Measurements from ENCODE around the gene SLC7A8. TPM values are rescaled to one million over a fixed set of nuclear protein-coding genes. Genes with fewer than 3 reads are reported as not detected.

The SLC7A8 gene
- total RNA-seq, 1 experiment from 2014 or later, result 3.8 TPM

DNA sequence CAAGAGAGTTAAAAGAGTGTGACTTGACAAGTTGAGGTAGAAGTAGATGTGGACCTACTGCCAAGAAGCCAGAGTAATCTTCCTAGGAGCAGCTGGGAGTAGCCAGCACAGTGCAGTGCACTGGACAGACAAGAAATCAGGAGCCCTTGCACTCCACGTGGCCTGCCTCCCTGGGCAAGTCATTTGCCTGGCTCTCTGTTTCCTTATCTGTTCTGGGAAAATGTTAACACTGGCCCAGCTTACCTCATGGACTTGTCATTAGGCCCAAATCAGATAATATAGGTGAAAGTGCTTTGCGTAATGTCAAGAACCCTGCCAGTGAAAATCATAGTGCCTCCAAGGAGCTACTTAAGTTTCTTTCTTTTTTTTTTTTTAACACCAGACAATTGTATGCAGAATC lies 19.2 kb downstream of the SLC7A8 start:
- Histone ChIP-seq H3K9me3 (ENCODE audit: low read length) (no peaks in the 10 kb centered on the region), H2AFZ (ENCODE audit: low read length) (no peak overlapping the region), H3K4me1 (ENCODE audit: insufficient read depth, low read length) (peaks cover 9% of the 10 kb centered on the region), H3K79me2 (ENCODE audit: low read length) (no peaks in the 10 kb centered on the region), H4K20me1 (ENCODE audit: low read length) (no peaks in the 10 kb centered on the region), H3K4me3 (ENCODE audit: low read length) (no peak overlapping the region), H3K9me2 (replicated peaks; ENCODE audit: low read length) (no peaks in the 10 kb centered on the region), H3K9ac (ENCODE audit: low read length) (no peak overlapping the region), H3K36me3 (ENCODE audit: low read depth, low read length) (no peaks in the 10 kb centered on the region), H3K4me2 (ENCODE audit: low read length) (no peak overlapping the region), H3K27me3 (ENCODE audit: low read length) (no peaks in the 10 kb centered on the region), H3K27ac (ENCODE audit: low read length) (no peak overlapping the region), H3F3A (ENCODE audit: low read length, unreplicated experiment) (no peaks in the 10 kb centered on the region)
- intact Hi-C loops (cut with micrococcal nuclease), result no loop called here
- ChIA-PET CTCF (no interaction called here), POLR2A (ENCODE audit: unreplicated experiment) (interaction anchor here (0.7 kb wide), 1 partner anchor 28 kb away, joined by 4 read pairs; no protein-coding TSS in a partner anchor)
- BruUV-seq (replicated peaks), result no TSS peak
- no peak for DNase-seq
- TF ChIP-seq, protein P1, sequence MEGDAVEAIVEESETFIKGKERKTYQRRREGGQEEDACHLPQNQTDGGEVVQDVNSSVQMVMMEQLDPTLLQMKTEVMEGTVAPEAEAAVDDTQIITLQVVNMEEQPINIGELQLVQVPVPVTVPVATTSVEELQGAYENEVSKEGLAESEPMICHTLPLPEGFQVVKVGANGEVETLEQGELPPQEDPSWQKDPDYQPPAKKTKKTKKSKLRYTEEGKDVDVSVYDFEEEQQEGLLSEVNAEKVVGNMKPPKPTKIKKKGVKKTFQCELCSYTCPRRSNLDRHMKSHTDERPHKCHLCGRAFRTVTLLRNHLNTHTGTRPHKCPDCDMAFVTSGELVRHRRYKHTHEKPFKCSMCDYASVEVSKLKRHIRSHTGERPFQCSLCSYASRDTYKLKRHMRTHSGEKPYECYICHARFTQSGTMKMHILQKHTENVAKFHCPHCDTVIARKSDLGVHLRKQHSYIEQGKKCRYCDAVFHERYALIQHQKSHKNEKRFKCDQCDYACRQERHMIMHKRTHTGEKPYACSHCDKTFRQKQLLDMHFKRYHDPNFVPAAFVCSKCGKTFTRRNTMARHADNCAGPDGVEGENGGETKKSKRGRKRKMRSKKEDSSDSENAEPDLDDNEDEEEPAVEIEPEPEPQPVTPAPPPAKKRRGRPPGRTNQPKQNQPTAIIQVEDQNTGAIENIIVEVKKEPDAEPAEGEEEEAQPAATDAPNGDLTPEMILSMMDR (conservative IDR thresholded peaks at IDR 0.05; ENCODE audit: low read depth, low read length), result no peak
- no peak for TF ChIP-seq EZH2 (IDR thresholded peaks at IDR 0.05; ENCODE audit: low read length, unreplicated experiment)
- TF ChIP-seq EZH2phosphoT487 (IDR thresholded peaks at IDR 0.05; ENCODE audit: borderline replicate concordance, low read length), result no peak
- no peak for ATAC-seq

- Histone ChIP-seq H3K36me3 (ENCODE audit: low read depth, low read length) (no peaks in the 10 kb centered on the region), H3F3A (ENCODE audit: low read length, unreplicated experiment) (no peaks in the 10 kb centered on the region), H3K27me3 (ENCODE audit: low read length) (no peaks in the 10 kb centered on the region), H3K9me3 (ENCODE audit: low read length) (no peaks in the 10 kb centered on the region), H3K27ac (ENCODE audit: low read length) (no peak overlapping the region), H3K79me2 (ENCODE audit: low read length) (no peaks in the 10 kb centered on the region), H3K4me1 (ENCODE audit: insufficient read depth, low read length) (peaks cover 9% of the 10 kb centered on the region), H3K9me2 (replicated peaks; ENCODE audit: low read length) (no peaks in the 10 kb centered on the region), H3K4me3 (ENCODE audit: low read length) (no peak overlapping the region), H2AFZ (ENCODE audit: low read length) (no peak overlapping the region), H3K4me2 (ENCODE audit: low read length) (no peak overlapping the region), H4K20me1 (ENCODE audit: low read length) (no peaks in the 10 kb centered on the region), H3K9ac (ENCODE audit: low read length) (no peak overlapping the region)
- POLR2A ChIA-PET (ENCODE audit: unreplicated experiment), result interaction anchor here (0.7 kb wide), 1 partner anchor 28 kb away, joined by 4 read pairs; no protein-coding TSS in a partner anchor
- intact Hi-C loops (cut with micrococcal nuclease), result no loop called here
- ATAC-seq (no peak), DNase-seq (no peak)
- no TSS peak for BruUV-seq (replicated peaks)
- CTCF ChIA-PET, result no interaction called here
- TF ChIP-seq EZH2 (IDR thresholded peaks at IDR 0.05; ENCODE audit: low read length, unreplicated experiment) (no peak), EZH2phosphoT487 (IDR thresholded peaks at IDR 0.05; ENCODE audit: borderline replicate concordance, low read length) (no peak)
- TF ChIP-seq, protein P1 (conservative IDR thresholded peaks at IDR 0.05; ENCODE audit: low read depth, low read length), result no peak
Measured at GRCh38 chr14:23163830-23164229, 19.6 kb downstream of the SLC7A8 start.

DNA sequence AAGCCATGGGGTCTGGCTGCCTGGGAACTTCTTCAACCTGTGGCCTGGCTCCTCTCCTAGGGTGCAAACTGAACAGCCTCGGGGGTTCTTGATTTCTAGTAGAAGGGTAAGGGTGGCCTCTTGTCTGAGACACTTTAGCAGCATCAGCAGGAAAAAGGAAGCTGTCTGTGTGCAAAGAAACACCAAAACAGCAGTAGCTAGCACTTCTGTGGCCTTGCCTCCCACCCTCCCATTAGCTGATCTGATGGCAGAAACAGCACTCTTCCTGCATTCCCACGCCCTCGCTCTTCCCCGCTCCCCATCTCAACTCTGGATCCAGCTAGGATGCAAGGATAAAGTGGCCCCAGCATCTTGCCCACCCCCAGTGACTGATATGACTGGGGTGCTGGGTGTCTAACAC lies 20.7 kb downstream of the SLC7A8 start:
- CTCF ChIA-PET, result no interaction called here
- Histone ChIP-seq H3K4me3 (ENCODE audit: low read length) (no peak overlapping the region), H3F3A (ENCODE audit: low read length, unreplicated experiment) (no peaks in the 10 kb centered on the region), H3K9me3 (ENCODE audit: low read length) (no peaks in the 10 kb centered on the region), H4K20me1 (ENCODE audit: low read length) (no peaks in the 10 kb centered on the region), H3K9me2 (replicated peaks; ENCODE audit: low read length) (no peaks in the 10 kb centered on the region), H2AFZ (ENCODE audit: low read length) (no peak overlapping the region), H3K4me2 (ENCODE audit: low read length) (no peak overlapping the region), H3K27ac (ENCODE audit: low read length) (no peak overlapping the region), H3K9ac (ENCODE audit: low read length) (no peak overlapping the region), H3K36me3 (ENCODE audit: low read depth, low read length) (no peaks in the 10 kb centered on the region), H3K27me3 (ENCODE audit: low read length) (no peaks in the 10 kb centered on the region), H3K79me2 (ENCODE audit: low read length) (no peaks in the 10 kb centered on the region), H3K4me1 (ENCODE audit: insufficient read depth, low read length) (peaks cover 9% of the 10 kb centered on the region)
- POLR2A ChIA-PET (ENCODE audit: unreplicated experiment), result no interaction called here
- DNase-seq, result no peak
- TF ChIP-seq EZH2phosphoT487 (IDR thresholded peaks at IDR 0.05; ENCODE audit: borderline replicate concordance, low read length) (no peak), EZH2 (IDR thresholded peaks at IDR 0.05; ENCODE audit: low read length, unreplicated experiment) (no peak)
- TF ChIP-seq, protein P1 (conservative IDR thresholded peaks at IDR 0.05; ENCODE audit: low read depth, low read length), result no peak
- ATAC-seq, result no peak
- intact Hi-C loops (cut with micrococcal nuclease), result no loop called here
- BruUV-seq (replicated peaks), result no TSS peak

All from PC-3 (cell line).